ENCODE results near the gene ARHGAP4.

The ARHGAP4 gene

GRCh38 chrX:153883163-153883843, 42.8 kb downstream of the ARHGAP4 start:
- no peak overlapping the region for H3K4me3 ChIP-seq (ENCODE audit: low read depth, low read length)

- H3K4me3 ChIP-seq (ENCODE audit: low read depth, low read length), result no peak overlapping the region
Observed at GRCh38 chrX:153882557-153882956, 43.5 kb downstream of the ARHGAP4 start.

GRCh38 chrX:153882086-153882498, 44.0 kb downstream of the ARHGAP4 start:
- H3K4me3 ChIP-seq (ENCODE audit: low read depth, low read length), result no peak overlapping the region

GRCh38 chrX:153881281-153881680, 44.8 kb downstream of the ARHGAP4 start:
- no peak overlapping the region for H3K4me3 ChIP-seq (ENCODE audit: low read depth, low read length)

- no peak overlapping the region for H3K4me3 ChIP-seq (ENCODE audit: low read depth, low read length)
Observed at GRCh38 chrX:153880440-153880815, 45.6 kb downstream of the ARHGAP4 start.

GRCh38 chrX:153879741-153880439, 46.2 kb downstream of the ARHGAP4 start:
- H3K4me3 ChIP-seq (ENCODE audit: low read depth, low read length), result no peak overlapping the region

- no peak overlapping the region for H3K4me3 ChIP-seq (ENCODE audit: low read depth, low read length)
Observed at GRCh38 chrX:153878969-153879653, 47.0 kb downstream of the ARHGAP4 start.

- H3K4me3 ChIP-seq (ENCODE audit: low read depth, low read length), result no peak overlapping the region
Observed at GRCh38 chrX:153878345-153878744, 47.7 kb downstream of the ARHGAP4 start.

GRCh38 chrX:153877571-153878261, 48.3 kb downstream of the ARHGAP4 start:
- no peak overlapping the region for H3K4me3 ChIP-seq (ENCODE audit: low read depth, low read length)

- H3K4me3 ChIP-seq (ENCODE audit: low read depth, low read length), result no peak overlapping the region
Observed at GRCh38 chrX:153876112-153876491, 50.0 kb downstream of the ARHGAP4 start.

- no peak overlapping the region for H3K4me3 ChIP-seq (ENCODE audit: low read depth, low read length)
Observed at GRCh38 chrX:153875391-153876111, 50.5 kb downstream of the ARHGAP4 start.

- H3K4me3 ChIP-seq (ENCODE audit: low read depth, low read length), result no peak overlapping the region
Observed at GRCh38 chrX:153874366-153875125, 51.5 kb downstream of the ARHGAP4 start.

GRCh38 chrX:153874085-153874365, 52.0 kb downstream of the ARHGAP4 start:
- H3K4me3 ChIP-seq (ENCODE audit: low read depth, low read length), result no peak overlapping the region

GRCh38 chrX:153873282-153874084, 52.6 kb downstream of the ARHGAP4 start:
- no peak overlapping the region for H3K4me3 ChIP-seq (ENCODE audit: low read depth, low read length)

- no peak overlapping the region for H3K4me3 ChIP-seq (ENCODE audit: low read depth, low read length)
Observed at GRCh38 chrX:153871946-153872878, 53.9 kb downstream of the ARHGAP4 start.

- no peak overlapping the region for H3K4me3 ChIP-seq (ENCODE audit: low read depth, low read length)
Observed at GRCh38 chrX:153871451-153871850, 54.6 kb downstream of the ARHGAP4 start.

GRCh38 chrX:153870791-153871360, 55.2 kb downstream of the ARHGAP4 start:
- no peak overlapping the region for H3K4me3 ChIP-seq (ENCODE audit: low read depth, low read length)

GRCh38 chrX:153870288-153870690, 55.8 kb downstream of the ARHGAP4 start:
- no peak overlapping the region for H3K4me3 ChIP-seq (ENCODE audit: low read depth, low read length)
